Muscle of back (tissue), 11 donors: Measurements from ENCODE around the gene JPT1. TPM values are rescaled to one million over a fixed set of nuclear protein-coding genes. Genes with fewer than 3 reads are reported as not detected.
"Not testable (repeated sequence)": the region's sequence is repeated elsewhere in the genome, so short reads cannot be mapped to it uniquely, and the experiment has no call there.

Source experiments
- DNase-seq, 3 donors: peaks; one replicate each; pipeline versions ENCODE4 v3.0.0 to v3.0.0-alpha.2; 2013
- polyA plus RNA-seq, 10 donors: library from polyadenylated mRNA; unstranded; fragments of 120-200 nt; gene quantifications; one replicate each; pipeline ENCODE4 v1.2.1, GENCODE V29; 2013; ENCODE audit not compliant: insufficient read length in 10 of 10

Gene JPT1
- polyA plus RNA-seq, 10 donors, result 146 to 366 (median 269) TPM

DNA sequence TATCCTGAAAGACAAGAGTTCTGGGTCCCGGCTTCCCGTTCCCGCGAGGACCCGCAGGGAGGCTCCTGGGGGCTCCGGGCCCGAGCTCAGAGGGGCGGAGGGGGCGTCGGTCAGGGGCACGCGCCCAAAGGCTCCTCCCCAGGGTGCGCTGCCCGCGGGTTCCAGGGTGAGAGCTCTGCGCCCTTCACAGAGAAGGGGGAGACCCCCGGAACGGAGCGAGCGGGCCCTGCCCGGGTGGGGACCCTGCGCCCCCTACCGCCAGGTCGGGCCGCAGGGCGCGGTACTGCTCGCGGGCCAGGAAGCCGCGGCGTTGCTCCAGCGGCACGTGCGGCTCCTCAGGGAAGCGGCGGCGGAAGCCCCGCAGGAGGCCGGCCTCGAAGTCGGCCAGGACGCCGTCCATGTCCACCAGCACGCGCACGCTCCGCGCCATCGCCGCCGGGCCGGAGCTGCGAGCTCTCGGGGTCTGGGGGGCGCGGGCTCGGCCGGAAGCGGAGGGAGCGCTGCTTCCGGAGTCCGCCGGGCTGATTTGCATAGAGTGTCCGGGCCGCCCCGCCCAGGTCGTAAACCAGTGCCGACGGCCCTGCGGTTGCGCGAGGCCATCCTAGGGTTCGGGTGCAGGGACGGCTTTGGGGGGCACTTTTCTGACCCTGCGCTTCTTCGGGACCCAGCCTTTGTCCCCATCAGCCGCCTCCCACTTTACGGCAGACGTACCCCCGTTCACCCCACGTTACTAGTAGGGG is 22.9 kb downstream of the JPT1 start, which contains the start of gene NT5C:
Gene NT5C, minus strand, starts transcription at position 465 of the 740 bp plus-strand sequence. Its CDS starts 35 bp downstream, at position 430.
- DNase-seq, result peak; percentile 72 to 97 (median 89)

DNA sequence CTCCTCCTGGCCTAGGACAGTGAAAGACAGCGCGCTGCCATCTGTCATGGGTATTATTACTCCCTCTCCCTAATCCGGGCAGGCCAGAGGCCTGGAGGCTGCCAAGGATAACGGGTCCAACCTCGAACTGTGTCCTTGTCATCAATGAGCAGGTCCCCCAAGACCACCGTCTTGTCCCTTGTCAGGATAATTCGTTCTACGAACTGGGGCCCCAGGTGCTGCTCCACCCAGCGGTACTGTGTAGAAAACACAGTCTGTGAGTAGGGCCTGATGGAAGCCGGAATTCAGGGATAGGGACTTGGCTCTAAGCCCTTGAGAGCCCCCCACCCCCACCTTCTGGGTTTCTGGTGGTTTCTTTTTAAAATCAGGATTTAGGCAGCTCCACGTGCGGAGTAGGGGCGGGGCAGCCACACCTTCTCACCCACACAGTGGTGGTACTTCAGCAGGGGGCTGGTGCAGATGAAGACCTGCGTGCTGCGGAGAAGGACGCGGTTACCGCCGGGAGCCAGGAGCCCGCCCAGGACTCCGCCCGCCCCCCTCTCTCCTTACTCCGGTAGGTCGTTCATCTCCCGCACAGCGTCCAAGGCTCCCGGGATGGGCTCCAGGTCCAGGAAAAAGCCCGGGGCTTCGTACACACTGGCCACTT is 23.6 kb downstream of the JPT1 start:
- peak; percentile 49 to 86 (median 66) for DNase-seq

DNA sequence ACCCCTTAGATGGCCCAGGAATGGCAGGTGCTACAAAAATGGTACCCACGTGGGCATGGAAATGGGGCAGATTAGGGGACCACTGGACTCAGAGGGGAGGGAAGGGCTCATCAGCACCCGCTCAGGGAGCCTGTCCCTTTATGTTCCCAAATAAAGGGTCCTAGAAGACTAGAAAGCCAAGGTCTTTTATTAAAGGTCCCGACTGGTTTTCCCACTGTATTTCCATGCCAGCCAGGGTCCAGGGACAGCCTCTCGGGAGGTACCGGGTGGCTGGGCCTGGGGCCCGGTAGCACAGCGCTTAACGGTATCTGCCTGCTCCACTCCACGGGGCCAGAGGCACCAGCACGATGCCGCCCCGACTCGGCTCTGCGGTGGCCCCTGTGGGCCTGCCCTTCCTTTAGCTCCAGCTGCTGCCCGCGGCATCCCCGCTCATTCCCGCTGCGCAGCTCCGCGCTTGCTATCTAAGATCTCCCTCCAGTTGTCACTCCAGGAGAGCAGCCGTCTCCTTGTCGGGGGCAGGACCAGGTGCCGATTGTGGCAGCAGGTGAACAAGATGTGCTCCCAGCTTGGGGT is 24.2 kb downstream of the JPT1 start:
- no peak for DNase-seq

DNA sequence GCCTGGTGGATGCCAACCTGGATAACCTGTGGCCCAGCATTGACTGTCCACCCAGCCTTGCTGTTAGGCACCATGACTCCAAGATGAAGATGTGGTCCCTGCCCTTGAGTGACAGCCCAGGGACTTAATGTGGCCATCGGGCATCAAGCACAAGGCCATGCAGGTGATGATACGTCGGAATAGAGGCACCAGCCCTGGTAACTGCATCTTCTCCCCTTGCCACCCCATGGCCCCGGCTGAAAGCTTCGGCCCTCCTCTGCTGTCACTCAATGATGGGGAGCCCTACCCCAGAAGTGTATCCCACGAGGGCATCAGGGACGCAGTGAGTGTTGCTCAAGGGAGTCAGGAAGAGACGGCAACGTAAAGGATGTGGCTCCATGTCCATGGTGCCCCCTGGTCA is 24.7 kb downstream of the JPT1 start:
- DNase-seq, result no peak

- no peak for DNase-seq
Measured at GRCh38 chr17:75128694-75129505, 25.4 kb downstream of the JPT1 start.

DNA sequence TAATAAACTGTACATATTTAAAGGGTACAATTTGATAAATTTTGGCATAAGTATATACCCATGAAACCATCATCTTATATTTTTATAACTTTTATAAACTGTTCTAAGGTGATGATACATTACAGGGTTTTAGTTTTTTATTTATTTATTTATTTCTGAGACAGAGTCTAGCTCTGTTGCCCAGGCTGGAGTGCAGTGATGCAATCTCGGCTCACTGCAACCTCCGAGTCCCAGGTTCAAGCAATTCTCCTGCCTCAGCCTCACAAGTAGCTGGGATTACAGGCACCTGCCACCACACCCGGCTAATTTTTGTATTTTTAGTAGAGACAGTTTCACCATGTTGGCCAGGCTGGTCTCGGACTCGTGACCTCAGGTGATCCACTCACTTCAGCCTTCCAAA is 26.4 kb downstream of the JPT1 start:
- DNase-seq, result not testable (repeated sequence)

- DNase-seq, result no peak
Measured at GRCh38 chr17:75126954-75127353, 27.4 kb downstream of the JPT1 start.

- DNase-seq, result no peak
Measured at GRCh38 chr17:75125984-75126383, 28.3 kb downstream of the JPT1 start.

DNA sequence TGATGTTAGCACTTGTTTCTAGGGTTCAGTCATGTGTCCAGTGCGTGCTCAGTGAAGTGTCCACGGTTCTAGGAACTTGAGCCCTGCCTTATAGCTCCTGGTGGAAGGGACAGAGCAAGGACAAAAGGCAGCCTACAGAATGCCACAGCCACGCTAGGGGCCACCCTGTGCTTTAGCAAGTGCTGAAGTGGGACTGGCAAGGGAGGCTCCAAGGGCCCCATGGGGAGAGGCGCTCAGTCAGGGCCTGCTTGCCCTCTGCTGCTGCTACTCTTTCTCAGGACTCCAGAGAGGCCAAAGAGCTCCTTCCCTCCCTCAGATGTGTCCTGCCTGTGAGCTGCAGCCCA is 29.5 kb downstream of the JPT1 start:
- DNase-seq, result no peak

GRCh38 chr17:75124041-75124818 is 30.1 kb downstream of the JPT1 start:
- no peak for DNase-seq

GRCh38 chr17:75118307-75118706 is 36.0 kb downstream of the JPT1 start:
- no peak for DNase-seq

- peak in 1 of 3 donors; percentile 44 for DNase-seq
Measured at GRCh38 chr17:75116737-75117136, 37.6 kb downstream of the JPT1 start.

GRCh38 chr17:75115555-75115954 is 38.8 kb downstream of the JPT1 start:
- DNase-seq, result no peak

GRCh38 chr17:75114552-75115314 is 39.6 kb downstream of the JPT1 start:
- DNase-seq, result no peak

GRCh38 chr17:75113798-75114551 is 40.3 kb downstream of the JPT1 start:
- peak; percentile 91 to 95 (median 94) for DNase-seq

DNA sequence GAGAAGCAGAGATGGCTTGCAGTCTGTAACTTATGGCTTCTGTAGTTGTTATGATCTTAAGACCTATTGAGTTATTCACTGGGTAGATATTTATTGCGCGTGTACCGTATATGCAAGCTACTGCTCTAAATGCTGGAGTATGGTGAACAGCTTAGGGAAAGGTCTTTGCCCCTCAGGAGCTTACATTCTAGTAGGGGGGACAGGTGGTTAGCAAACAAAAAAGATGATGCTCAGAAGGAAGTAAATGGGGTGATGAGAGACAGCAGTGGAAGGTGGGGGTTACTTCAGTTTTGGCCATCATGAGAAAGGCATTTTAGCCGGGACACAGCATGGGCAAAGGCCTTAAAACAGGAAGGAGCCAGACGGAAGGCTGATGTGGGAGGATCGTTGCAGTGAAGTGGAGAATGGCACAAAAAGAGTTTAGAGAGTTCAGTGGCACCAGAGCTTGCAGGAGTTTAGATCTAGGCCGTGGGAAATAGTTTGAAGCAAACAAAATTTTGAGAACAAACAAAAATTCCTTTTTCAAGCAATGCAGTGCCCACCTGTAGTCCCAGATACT is 42.5 kb downstream of the JPT1 start:
- DNase-seq, result no peak

GRCh38 chr17:75110234-75110937 is 43.9 kb downstream of the JPT1 start:
- DNase-seq, result peak in 1 of 3 donors; percentile 45

DNA sequence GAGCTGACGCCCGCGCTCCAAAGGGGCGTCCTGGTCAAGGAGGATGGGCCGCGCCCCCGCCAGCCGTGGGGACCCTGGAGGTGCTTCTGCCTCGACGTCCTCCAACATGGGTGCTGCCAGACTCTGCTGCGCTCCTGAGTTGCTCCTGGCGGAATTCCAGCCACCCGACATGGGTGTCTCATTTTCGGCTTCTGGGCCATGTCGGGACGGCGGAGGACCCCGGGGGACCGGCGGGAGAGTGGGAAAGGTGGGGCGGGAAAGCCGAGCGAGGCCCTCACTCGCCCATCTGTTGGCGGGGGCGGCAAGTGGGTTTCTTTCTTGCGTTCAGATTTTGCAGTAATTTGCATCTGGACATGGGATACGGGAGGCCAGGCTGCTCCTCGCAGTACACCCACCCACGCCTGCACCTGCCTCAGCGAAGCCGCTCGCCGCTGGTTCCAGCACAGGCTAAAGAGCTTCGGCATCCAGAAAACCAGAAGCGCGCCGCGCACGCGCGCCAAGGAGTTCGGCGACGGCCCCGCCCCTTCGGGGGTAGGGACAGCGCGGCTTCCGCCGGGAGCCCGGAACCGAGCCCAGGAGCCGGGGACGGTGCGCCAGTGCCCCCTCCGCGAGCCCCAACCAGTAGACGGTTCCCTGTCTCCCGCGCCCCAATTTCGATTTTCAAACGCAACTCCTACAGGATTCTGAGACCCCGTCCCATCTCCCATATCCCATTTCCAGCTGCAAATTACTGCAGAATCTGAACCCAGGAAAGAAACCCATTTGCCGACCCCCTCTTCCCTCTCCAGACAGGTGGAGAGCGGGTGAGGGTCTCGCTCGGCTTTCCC is 44.7 kb downstream of the JPT1 start, which contains the start of gene ARMC7:
Gene ARMC7, plus strand, starts transcription at position 563 of the 827 bp plus-strand sequence. CDS start 320 bp downstream, outside the sequence.
- peak; percentile 79 to 94 (median 92) for DNase-seq
